HepG2 (cell line): ENCODE results near the gene CAPG. TPM values are rescaled to one million over a fixed set of nuclear protein-coding genes. Genes with fewer than 3 reads are reported as not detected.

ENCODE experiments used
- BORCS8-MEF2B ChIP-seq: sonication (generic); formaldehyde crosslinking; IDR thresholded peaks from 2 replicates; pipeline ENCODE4 v1.8.0; 2022; ENCODE audit warnings: mild to moderate bottlenecking, missing genetic modification reagents
- CEBPZ ChIP-seq: IDR thresholded peaks from 2 replicates; pipeline ENCODE4 v1.6.1; 2012; ENCODE audit warnings: low read length, improper control_type of control experiment
- DNMT1 ChIP-seq: sonication (generic); formaldehyde crosslinking; IDR thresholded peaks from 2 replicates; pipeline ENCODE4 v1.5.1; 2020; ENCODE audit warnings: mild to moderate bottlenecking, missing genetic modification reagents
- GLI4 ChIP-seq: sonication (generic); formaldehyde crosslinking; IDR thresholded peaks from 2 replicates; pipeline ENCODE4 v1.5.1; 2020; ENCODE audit warnings: missing genetic modification reagents, mild to moderate bottlenecking, moderate library complexity, borderline replicate concordance
- MLX ChIP-seq: IDR thresholded peaks from 2 replicates; pipeline ENCODE4 v1.6.1; 2016
- MTF2 ChIP-seq: sonication (generic); formaldehyde crosslinking; IDR thresholded peaks from 2 replicates; pipeline ENCODE4 v1.5.0; 2020; ENCODE audit warnings: missing genetic modification reagents, borderline replicate concordance
- PAXIP1 ChIP-seq: sonication (generic); formaldehyde crosslinking; conservative IDR thresholded peaks from 2 replicates; pipeline ENCODE4 v1.4.0; 2020; ENCODE audit warnings: mild to moderate bottlenecking, missing genetic modification reagents, moderate library complexity
- PHF8 ChIP-seq: sonication (generic); formaldehyde crosslinking; IDR thresholded peaks from 2 replicates; pipeline ENCODE4 v1.5.0; 2020; ENCODE audit warnings: missing genetic modification reagents
- POLR2G ChIP-seq: fragments of 200-400 bp; formaldehyde crosslinking; IDR thresholded peaks from 2 replicates; pipeline ENCODE4 v1.6.1; 2018; ENCODE audit warnings: mild to moderate bottlenecking, low read depth, low read length, moderate library complexity
- SRSF4 ChIP-seq: fragments of 200-400 bp; formaldehyde crosslinking; IDR thresholded peaks from one replicate; pipeline ENCODE4 v1.6.1; 2018; ENCODE audit warnings: mild to moderate bottlenecking, low read depth, low read length, moderate library complexity; ENCODE audit not compliant: poor library complexity, severe bottlenecking
- SYNCRIP ChIP-seq: fragments of 200-400 bp; formaldehyde crosslinking; IDR thresholded peaks from 2 replicates; pipeline ENCODE4 v1.6.1; 2018; ENCODE audit warnings: mild to moderate bottlenecking, low read depth, low read length; ENCODE audit not compliant: insufficient read depth
- TAF1 ChIP-seq: sonication (generic); formaldehyde crosslinking; IDR thresholded peaks from 2 replicates; pipeline ENCODE4 v1.4.0; 2020; ENCODE audit warnings: missing genetic modification reagents
- ZFP36 ChIP-seq: fragments of 150-350 bp; IDR thresholded peaks from 2 replicates; pipeline ENCODE4 v1.6.1; 2018; ENCODE audit warnings: borderline replicate concordance, low read length, low read depth; ENCODE audit not compliant: partially characterized antibody
- ZNF44 ChIP-seq: sonication (generic); formaldehyde crosslinking; IDR thresholded peaks from 2 replicates; pipeline ENCODE4 v1.5.1; 2020; ENCODE audit warnings: mild to moderate bottlenecking, missing genetic modification reagents
- ZNF446 ChIP-seq: sonication (generic); formaldehyde crosslinking; IDR thresholded peaks from 2 replicates; pipeline ENCODE4 v1.5.0; 2020; ENCODE audit warnings: mild to moderate bottlenecking, missing genetic modification reagents
- ZNF501 ChIP-seq: sonication (generic); formaldehyde crosslinking; IDR thresholded peaks from 2 replicates; pipeline ENCODE4 v1.5.1; 2020; ENCODE audit warnings: mild to moderate bottlenecking, moderate library complexity, missing genetic modification reagents
- ZNF530 ChIP-seq: sonication (generic); formaldehyde crosslinking; IDR thresholded peaks from 2 replicates; pipeline ENCODE4 v1.5.0; 2020; ENCODE audit warnings: low read depth, mild to moderate bottlenecking, missing genetic modification reagents
- ZNF549 ChIP-seq: sonication (generic); formaldehyde crosslinking; IDR thresholded peaks from 2 replicates; pipeline ENCODE4 v1.5.0; 2020; ENCODE audit warnings: missing genetic modification reagents
- ZNF670 ChIP-seq: sonication (generic); formaldehyde crosslinking; IDR thresholded peaks from 2 replicates; pipeline ENCODE4 v1.8.0; 2022; ENCODE audit warnings: mild to moderate bottlenecking, missing genetic modification reagents, borderline replicate concordance
- polyA plus RNA-seq, 8 experiments: library from polyadenylated mRNA; depleted of rRNA in 3 of 8; stranded (reverse) in 7 of 8; unstranded in 1 of 8; fragments of >200 nt; fragmentation: Illumina TruSeq in 4 of 8; extraction: Trizol in 4 of 8; gene quantifications; 2 replicates each; pipeline versions ENCODE4 v1.2.1 to v1.2.3, GENCODE V29; 2011 to 2016; ENCODE audit warnings: low read depth in 4 of 8, missing spikeins in 1 of 8, mixed read lengths in 1 of 8; ENCODE audit not compliant: insufficient read depth in 1 of 8
- total RNA-seq, 5 experiments: library from RNA; depleted of rRNA; stranded (reverse); fragments of >200 nt; fragmentation: Illumina TruSeq; extraction: Trizol; gene quantifications; 2 replicates each; pipeline ENCODE4 v1.2.3, GENCODE V29; 2016; ENCODE audit warnings: low read depth in 1 of 5
- TF ChIP-seq, protein P1 (sequence below): IDR thresholded peaks from 2 replicates; pipeline ENCODE4 v1.6.1; 2016; ENCODE audit warnings: low read depth, control low read depth

The CAPG gene
- total and polyA plus RNA-seq, 2 of the 13 experiments (the other 11 are each of a cell fraction or from before 2014, with no cell fraction given) = 12.7 to 18.2 TPM

DNA sequence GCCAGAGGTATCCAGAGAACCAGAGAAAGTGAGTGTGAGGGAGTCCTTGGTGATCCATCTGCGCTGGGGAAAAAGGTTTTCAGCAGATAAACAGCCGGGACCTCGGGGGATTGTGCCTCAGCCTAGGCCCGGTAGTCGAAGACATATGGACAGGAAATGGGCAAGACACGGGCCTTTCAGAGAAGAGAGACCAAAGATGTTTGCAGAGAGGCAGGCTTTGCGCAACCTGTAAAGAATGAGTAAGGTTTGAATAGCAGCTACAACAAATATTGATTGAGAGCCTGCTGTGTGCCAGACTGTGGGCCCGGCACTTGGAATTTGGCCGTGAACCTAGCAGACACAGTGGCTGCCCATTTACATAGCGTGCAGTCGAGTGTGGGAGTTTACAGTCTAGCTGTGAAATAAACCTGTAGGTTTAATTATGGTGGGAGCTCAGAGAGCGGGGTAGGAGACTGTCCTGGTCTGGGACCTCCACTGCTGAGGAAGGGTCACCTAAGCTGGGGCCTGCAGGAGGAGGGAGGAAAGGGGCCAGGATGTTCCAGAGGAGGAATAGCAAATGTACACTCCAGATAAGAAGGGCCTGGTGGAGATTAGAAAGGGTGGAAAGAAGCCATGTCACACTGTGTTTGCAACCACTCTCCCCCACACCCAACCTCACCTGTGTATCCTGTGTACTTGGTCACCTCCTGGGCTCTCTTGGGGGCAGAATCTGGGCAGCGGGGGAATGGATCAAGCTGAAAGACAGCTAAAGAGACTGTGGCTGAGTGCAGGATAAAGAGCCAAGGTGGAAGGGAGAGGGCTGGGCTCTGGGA lies 11.3 kb upstream of the CAPG start (continued):
- TF ChIP-seq PAXIP1 (CRISPR knock-in tag) = peak; percentile 96
- TF ChIP-seq ZNF530 (CRISPR knock-in tag) = no peak
- no peak for TF ChIP-seq MTF2 (CRISPR knock-in tag)
- TF ChIP-seq BORCS8-MEF2B (CRISPR knock-in tag) = no peak
- no peak for TF ChIP-seq ZNF44
- no peak for TF ChIP-seq CEBPZ
- 0 out of 2 replicates have a peak, but pooled peaks have one; percentile 57 for TF ChIP-seq DNMT1 (CRISPR knock-in tag)
- TF ChIP-seq GLI4 (CRISPR knock-in tag) = no peak
- TF ChIP-seq ZFP36 = peak; percentile 52
- TF ChIP-seq SYNCRIP = no peak
- TF ChIP-seq ZNF501 (CRISPR knock-in tag) = peak; percentile 85
- peak; percentile 56 for TF ChIP-seq PHF8 (CRISPR knock-in tag)
- TF ChIP-seq, protein P1, sequence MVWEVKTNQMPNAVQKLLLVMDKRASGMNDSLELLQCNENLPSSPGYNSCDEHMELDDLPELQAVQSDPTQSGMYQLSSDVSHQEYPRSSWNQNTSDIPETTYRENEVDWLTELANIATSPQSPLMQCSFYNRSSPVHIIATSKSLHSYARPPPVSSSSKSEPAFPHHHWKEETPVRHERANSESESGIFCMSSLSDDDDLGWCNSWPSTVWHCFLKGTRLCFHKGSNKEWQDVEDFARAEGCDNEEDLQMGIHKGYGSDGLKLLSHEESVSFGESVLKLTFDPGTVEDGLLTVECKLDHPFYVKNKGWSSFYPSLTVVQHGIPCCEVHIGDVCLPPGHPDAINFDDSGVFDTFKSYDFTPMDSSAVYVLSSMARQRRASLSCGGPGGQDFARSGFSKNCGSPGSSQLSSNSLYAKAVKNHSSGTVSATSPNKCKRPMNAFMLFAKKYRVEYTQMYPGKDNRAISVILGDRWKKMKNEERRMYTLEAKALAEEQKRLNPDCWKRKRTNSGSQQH (CRISPR knock-in tag) = 0 out of 2 replicates have a peak, but pooled peaks have one; percentile 37
- TF ChIP-seq ZNF549 = 0 out of 2 replicates have a peak, but pooled peaks have one; percentile 9
- peak; percentile 94 for TF ChIP-seq ZNF670 (CRISPR knock-in tag)
- no peak for TF ChIP-seq SRSF4
- peak; percentile 30; the same call in 1 of the 2 replicates for TF ChIP-seq TAF1
- TF ChIP-seq ZNF446 = peak; percentile 71; the same call in 1 of the 2 replicates
- peak; percentile 84 for TF ChIP-seq MLX (CRISPR knock-in tag)
- peak; percentile 79 for TF ChIP-seq POLR2G
